C4-2B (cell line): Measurements from ENCODE around the gene XPR1.

ENCODE experiments used
- H3K27ac ChIP-seq: fragments of 450-650 bp; 2 replicates; pipeline ENCODE4 v1.5.1; 2017
- ZFX ChIP-seq: fragments of 450-650 bp; IDR thresholded peaks from 2 replicates; pipeline ENCODE4 v1.6.1; 2017
- TF ChIP-seq, protein P1 (sequence below): fragments of 450-650 bp; conservative IDR thresholded peaks from 2 replicates; pipeline ENCODE4 v1.5.1; 2017; ENCODE audit warnings: mild to moderate bottlenecking

XPR1 gene

DNA sequence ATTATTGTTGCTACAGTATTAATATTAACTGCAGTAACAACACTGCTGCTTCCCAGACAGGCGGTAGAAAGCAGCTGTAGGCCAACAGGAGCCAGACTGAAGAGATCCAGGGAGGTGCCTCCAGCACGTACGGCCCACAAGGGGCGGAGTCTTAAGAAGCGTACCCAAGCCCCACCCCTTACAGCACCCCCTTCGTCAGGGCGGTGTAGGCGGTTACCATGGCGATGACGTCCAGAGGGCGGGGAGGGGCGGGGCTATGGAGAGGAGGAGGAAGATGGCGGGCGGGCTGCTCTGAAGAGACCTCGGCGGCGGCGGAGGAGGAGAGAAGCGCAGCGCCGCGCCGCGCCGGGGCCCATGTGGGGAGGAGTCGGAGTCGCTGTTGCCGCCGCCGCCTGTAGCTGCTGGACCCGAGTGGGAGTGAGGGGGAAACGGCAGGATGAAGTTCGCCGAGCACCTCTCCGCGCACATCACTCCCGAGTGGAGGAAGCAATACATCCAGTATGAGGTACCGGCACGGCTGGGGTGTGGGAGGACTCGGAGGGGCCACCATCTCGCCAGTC lies at the start of gene XPR1:
Gene XPR1, plus strand, starts transcription at position 257 of the 560 bp plus-strand sequence. Its CDS starts 180 bp downstream, at position 437.
- peak within 1 kb of the TSS; percentile 68 for H3K27ac ChIP-seq
- TF ChIP-seq, protein P1, sequence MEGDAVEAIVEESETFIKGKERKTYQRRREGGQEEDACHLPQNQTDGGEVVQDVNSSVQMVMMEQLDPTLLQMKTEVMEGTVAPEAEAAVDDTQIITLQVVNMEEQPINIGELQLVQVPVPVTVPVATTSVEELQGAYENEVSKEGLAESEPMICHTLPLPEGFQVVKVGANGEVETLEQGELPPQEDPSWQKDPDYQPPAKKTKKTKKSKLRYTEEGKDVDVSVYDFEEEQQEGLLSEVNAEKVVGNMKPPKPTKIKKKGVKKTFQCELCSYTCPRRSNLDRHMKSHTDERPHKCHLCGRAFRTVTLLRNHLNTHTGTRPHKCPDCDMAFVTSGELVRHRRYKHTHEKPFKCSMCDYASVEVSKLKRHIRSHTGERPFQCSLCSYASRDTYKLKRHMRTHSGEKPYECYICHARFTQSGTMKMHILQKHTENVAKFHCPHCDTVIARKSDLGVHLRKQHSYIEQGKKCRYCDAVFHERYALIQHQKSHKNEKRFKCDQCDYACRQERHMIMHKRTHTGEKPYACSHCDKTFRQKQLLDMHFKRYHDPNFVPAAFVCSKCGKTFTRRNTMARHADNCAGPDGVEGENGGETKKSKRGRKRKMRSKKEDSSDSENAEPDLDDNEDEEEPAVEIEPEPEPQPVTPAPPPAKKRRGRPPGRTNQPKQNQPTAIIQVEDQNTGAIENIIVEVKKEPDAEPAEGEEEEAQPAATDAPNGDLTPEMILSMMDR, result no peak
- TF ChIP-seq ZFX, result no peak

DNA sequence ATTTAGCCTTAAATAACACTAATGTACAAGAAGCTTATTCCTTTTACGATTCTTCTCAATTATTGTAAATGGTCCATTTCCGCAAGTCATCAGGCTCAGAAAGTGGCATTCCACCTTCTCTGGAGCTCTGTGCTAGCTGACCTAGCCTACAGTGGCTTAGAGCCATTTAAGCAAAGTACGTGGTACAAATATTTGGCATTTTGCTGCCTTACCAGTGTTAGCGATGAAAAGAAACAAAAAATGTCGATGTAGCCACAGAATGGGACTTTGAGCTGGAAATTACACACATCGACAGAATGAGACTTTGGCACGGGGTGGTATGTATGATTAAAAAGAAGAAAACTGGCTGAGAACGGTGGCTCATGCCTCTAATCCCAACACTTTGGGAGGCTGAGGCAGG lies 47.0 kb upstream of the XPR1 start:
- H3K27ac ChIP-seq, result peak overlapping the region; percentile 27
- no peak for TF ChIP-seq ZFX
- TF ChIP-seq, protein P1, result no peak

DNA sequence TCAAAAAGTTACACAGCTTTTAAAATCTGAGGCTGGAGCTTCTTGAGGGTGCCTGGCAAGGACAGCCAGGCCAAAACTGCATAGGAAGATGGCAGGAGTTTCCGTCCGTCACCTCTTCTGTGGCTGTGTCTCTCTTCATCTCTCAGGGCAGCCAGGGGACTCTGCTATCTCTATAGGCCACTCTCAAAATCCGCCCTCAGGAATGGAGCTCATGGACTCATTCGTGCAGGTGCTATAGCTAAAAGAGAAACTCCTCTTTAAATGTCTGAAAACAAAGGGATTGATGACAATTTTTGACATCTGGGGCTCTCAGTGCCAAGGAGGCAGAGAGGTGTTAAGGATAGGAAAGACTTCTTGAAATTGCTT lies 45.8 kb upstream of the XPR1 start:
- H3K27ac ChIP-seq, result peak overlapping the region; percentile 27
- no peak for TF ChIP-seq ZFX
- TF ChIP-seq, protein P1, result no peak

- H3K27ac ChIP-seq, result peak overlapping the region; percentile 15
Measured at GRCh38 chr1:180586671-180587155, 45.1 kb upstream of the XPR1 start.

DNA sequence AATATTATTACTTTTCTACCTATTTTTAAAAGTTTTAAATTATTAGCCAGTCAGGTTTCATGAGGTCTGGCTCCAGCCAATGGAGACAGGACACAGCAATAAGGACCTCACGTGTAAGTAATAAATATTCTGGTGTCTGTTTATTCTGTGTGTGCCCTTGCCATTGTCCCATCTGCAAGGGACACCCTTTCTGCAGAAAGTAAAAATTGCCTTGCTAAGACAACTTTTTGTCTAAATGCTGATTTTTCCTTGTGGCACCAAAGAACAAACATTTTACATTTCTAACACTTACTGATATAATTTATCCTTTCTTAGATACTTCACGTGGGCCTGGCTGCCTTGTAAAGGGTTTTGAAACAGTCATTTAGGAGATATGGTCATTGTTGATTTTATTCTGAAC lies 43.7 kb upstream of the XPR1 start:
- H3K27ac ChIP-seq, result no peak overlapping the region
- TF ChIP-seq, protein P1, result no peak
- no peak for TF ChIP-seq ZFX

More at GRCh38 chr1:180586671-180587155, 45.1 kb upstream of the XPR1 start:
- TF ChIP-seq, protein P1, result no peak
- TF ChIP-seq ZFX, result no peak

GRCh38 chr1:180590889-180591288 lies 40.9 kb upstream of the XPR1 start:
- no peak for TF ChIP-seq ZFX
- TF ChIP-seq, protein P1, result no peak
- no peak overlapping the region for H3K27ac ChIP-seq

GRCh38 chr1:180593382-180593781 lies 38.4 kb upstream of the XPR1 start:
- H3K27ac ChIP-seq, result no peak overlapping the region
- TF ChIP-seq ZFX, result no peak
- TF ChIP-seq, protein P1, result no peak
